ENCODE results near the gene HNF1A.

DNA sequence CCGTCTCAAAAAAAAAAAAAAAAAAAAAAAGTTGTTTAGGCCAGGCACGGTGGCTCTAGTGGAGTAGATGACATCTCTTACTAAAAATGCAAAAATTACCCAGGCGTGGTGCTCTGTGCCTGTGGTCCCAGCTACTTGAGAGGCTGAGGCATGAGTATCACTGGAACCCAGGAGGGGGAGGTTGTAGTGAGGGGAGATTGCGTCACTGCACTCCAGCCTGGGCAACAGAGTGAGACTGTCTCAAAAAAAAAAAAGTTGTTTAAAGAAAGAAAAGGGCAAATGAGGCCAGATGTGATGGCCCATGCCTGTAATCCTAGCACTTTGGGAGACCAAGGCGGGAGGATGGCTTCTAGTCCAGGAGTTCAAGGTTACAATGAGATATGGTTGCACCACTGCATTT lies 37.5 kb upstream of the HNF1A start:
- TF ChIP-seq, protein P1, sequence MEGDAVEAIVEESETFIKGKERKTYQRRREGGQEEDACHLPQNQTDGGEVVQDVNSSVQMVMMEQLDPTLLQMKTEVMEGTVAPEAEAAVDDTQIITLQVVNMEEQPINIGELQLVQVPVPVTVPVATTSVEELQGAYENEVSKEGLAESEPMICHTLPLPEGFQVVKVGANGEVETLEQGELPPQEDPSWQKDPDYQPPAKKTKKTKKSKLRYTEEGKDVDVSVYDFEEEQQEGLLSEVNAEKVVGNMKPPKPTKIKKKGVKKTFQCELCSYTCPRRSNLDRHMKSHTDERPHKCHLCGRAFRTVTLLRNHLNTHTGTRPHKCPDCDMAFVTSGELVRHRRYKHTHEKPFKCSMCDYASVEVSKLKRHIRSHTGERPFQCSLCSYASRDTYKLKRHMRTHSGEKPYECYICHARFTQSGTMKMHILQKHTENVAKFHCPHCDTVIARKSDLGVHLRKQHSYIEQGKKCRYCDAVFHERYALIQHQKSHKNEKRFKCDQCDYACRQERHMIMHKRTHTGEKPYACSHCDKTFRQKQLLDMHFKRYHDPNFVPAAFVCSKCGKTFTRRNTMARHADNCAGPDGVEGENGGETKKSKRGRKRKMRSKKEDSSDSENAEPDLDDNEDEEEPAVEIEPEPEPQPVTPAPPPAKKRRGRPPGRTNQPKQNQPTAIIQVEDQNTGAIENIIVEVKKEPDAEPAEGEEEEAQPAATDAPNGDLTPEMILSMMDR (IDR thresholded peaks at IDR 0.05): no peak
- no peak for TF ChIP-seq ZFX (IDR thresholded peaks at IDR 0.05; ENCODE audit: borderline replicate concordance)

Data from 22Rv1 (cell line).